MG63 (cell line): ENCODE data around the gene CHN2. TPM values are rescaled to one million over a fixed set of nuclear protein-coding genes. Genes with fewer than 3 reads are reported as not detected.

Experiments
- DNase-seq: peaks from one replicate; pipeline ENCODE4 v3.0.0-alpha.2; 2020
- H3K27me3 ChIP-seq: fragments of 250-450 bp; sonication (Bioruptor Pico); 2 replicates; pipeline ENCODE4 v1.5.1; 2020; ENCODE audit warnings: mild to moderate bottlenecking, moderate library complexity
- H3K36me3 ChIP-seq: fragments of 250-450 bp; sonication (Bioruptor Pico); 2 replicates; pipeline ENCODE4 v1.5.1; 2020; ENCODE audit warnings: mild to moderate bottlenecking, moderate library complexity
- H3K4me3 ChIP-seq: fragments of 250-450 bp; sonication (Bioruptor Pico); 2 replicates; pipeline ENCODE4 v1.5.1; 2020; ENCODE audit warnings: mild to moderate bottlenecking, moderate library complexity
- H3K9me3 ChIP-seq: fragments of 250-450 bp; sonication (Bioruptor Pico); 2 replicates; pipeline ENCODE4 v1.5.1; 2020; ENCODE audit warnings: mild to moderate bottlenecking, moderate library complexity
- total RNA-seq: library from RNA; depleted of rRNA; stranded (reverse); fragments of >200 nt; shearing (Covaris generic); gene quantifications from 2 replicates; pipeline ENCODE4 v1.2.3, GENCODE V29; 2014; ENCODE audit warnings: low replicate concordance

Gene CHN2
- total RNA-seq, 1 experiment from 2014 or later, result 3.7 TPM

DNA sequence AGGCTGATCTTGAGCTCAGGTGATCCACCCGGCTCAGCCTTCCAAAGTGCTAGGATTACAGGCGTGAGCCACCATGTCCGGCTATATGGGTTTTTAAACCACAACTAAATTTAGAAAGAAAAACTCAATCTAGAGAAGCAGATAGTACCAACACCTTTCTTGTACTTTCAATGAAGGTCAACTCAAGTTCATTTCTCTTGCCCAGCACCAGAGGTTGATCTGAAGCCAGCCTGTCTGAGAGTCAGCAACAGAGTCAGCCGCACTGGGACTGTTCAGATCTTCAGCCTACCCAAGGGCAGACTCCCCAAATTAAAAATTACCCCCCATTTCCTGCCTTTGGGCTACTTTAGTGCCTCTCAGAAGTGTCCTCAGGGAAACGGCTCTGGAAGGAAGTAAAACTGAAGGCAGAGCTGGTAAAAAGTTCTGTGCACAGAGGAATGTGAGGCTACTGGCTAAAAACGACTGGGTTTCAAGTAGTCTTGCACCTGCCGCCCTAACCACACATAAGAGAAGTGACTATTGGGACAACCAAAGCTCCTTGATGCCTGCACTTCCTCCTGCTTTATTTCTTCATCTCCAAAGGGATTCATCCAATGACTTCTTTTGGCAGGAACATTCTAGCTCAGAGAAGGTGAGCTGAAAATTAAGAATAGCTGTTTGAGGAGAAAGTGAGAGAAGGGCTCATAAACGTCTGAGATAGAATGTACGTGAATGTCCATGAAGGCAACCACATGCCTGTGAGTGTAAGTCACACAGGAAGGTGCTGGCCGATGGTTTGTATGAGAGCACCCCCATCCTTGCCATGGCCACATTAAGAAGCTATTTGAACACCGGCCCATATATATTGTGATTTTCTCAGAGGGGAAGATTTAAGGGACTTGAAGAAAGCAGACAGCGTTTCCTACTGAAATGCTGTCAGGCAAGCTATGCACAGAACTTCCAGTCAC, 226.7 kb downstream of the CHN2 start:
- DNase-seq, result no peak
- H3K36me3 ChIP-seq, result no peaks in the 10 kb centered on the region
- no peaks in the 10 kb centered on the region for H3K9me3 ChIP-seq
- no peaks in the 10 kb centered on the region for H3K27me3 ChIP-seq
- no peak overlapping the region for H3K4me3 ChIP-seq

DNA sequence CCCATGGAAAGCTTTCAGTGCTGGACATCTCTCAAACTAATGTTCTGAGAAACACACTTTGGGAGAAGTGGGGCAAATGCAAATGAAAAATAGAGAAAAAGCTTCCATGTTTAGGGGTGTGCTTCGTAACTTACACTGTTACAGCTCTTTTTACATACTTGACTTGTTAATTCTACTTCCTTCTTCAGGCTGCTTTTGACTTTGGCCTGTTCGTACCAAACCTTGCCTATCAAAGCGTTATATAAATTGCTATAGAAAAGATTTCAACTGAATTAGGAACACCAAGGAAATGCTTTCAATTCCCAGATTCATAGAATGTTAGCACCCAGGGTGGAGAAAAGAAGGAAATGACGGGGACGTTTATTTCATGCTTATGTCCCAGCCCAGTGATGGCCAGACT, 228.3 kb downstream of the CHN2 start:
- H3K4me3 ChIP-seq, result no peak overlapping the region
- no peaks in the 10 kb centered on the region for H3K9me3 ChIP-seq
- H3K36me3 ChIP-seq, result no peaks in the 10 kb centered on the region

DNA sequence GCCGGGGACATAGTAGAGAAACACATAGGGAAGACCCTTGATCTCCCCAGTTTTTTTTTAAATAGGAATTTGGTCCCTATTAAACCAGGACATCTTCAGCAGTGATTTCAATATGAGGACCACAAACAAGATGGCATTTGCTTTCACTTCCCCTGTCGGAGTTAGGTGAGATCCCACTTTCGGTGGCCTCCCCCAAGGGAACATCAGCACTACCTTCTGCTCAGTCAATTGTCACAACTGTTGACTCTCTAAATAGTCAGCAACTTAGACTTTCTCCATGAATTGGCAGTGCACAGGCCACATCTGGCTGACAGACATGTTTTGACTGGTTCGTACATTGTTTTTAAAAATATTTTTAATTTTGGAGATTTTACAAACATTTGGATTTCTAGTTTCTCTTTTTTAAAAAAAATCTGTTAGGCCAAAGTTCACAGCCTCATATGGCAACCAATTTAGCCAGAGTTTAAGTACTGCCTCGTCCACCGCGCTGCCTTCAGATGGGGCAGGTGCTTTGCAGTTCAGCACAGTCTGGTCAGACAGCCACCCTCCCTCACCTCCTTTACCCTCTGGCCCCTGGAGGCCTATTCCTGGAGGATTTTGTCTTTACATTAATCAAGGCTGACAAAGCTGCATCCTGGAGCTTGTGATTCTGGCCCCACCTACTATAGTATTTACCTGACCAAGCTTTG, 229.9 kb downstream of the CHN2 start:
- Histone ChIP-seq H3K9me3 (no peaks in the 10 kb centered on the region), H3K27me3 (no peaks in the 10 kb centered on the region), H3K36me3 (no peaks in the 10 kb centered on the region), H3K4me3 (no peak overlapping the region)
- DNase-seq, result no peak

More for the DNA sequence above, 228.3 kb downstream of the CHN2 start:
- no peak for DNase-seq
- no peaks in the 10 kb centered on the region for H3K27me3 ChIP-seq

- no peaks in the 10 kb centered on the region for H3K36me3 ChIP-seq
- no peaks in the 10 kb centered on the region for H3K9me3 ChIP-seq
- DNase-seq, result no peak
- no peaks in the 10 kb centered on the region for H3K27me3 ChIP-seq
- H3K4me3 ChIP-seq, result no peak overlapping the region
Observed at GRCh38 chr7:29424984-29425309, 230.4 kb downstream of the CHN2 start.

DNA sequence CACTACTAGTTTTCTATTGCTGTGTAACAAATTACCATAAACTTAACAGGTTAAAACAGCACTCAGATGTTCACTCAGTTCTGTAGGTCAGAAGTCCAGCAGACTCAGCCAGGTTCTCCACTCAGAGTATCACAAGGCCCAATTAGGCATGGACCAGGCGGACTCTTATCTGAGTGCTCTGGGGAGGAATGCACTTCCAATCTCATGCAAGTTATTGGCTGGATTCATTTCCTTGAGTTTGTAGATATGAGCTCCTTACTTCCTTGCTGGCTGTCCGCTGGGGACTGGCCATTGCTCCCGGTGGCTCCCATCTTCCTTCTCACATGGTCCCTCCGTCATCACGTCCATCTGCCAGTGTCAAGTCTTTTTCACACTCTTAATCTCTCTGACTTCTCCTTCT, 232.0 kb downstream of the CHN2 start:
- Histone ChIP-seq H3K4me3 (no peak overlapping the region), H3K36me3 (no peaks in the 10 kb centered on the region), H3K27me3 (no peaks in the 10 kb centered on the region), H3K9me3 (no peaks in the 10 kb centered on the region)
- DNase-seq, result no peak

- DNase-seq, result no peak
- Histone ChIP-seq H3K36me3 (no peaks in the 10 kb centered on the region), H3K4me3 (no peak overlapping the region), H3K9me3 (no peaks in the 10 kb centered on the region), H3K27me3 (no peaks in the 10 kb centered on the region)
Observed at GRCh38 chr7:29429401-29429800, 234.8 kb downstream of the CHN2 start.

- H3K4me3 ChIP-seq, result no peak overlapping the region
- no peaks in the 10 kb centered on the region for H3K36me3 ChIP-seq
- no peaks in the 10 kb centered on the region for H3K9me3 ChIP-seq
- H3K27me3 ChIP-seq, result no peaks in the 10 kb centered on the region
- DNase-seq, result no peak
Observed at GRCh38 chr7:29430279-29430949, 235.8 kb downstream of the CHN2 start.

GRCh38 chr7:29431686-29432085, 237.1 kb downstream of the CHN2 start:
- H3K9me3 ChIP-seq, result no peaks in the 10 kb centered on the region
- DNase-seq, result no peak
- no peak overlapping the region for H3K4me3 ChIP-seq
- H3K36me3 ChIP-seq, result no peaks in the 10 kb centered on the region
- no peaks in the 10 kb centered on the region for H3K27me3 ChIP-seq

DNA sequence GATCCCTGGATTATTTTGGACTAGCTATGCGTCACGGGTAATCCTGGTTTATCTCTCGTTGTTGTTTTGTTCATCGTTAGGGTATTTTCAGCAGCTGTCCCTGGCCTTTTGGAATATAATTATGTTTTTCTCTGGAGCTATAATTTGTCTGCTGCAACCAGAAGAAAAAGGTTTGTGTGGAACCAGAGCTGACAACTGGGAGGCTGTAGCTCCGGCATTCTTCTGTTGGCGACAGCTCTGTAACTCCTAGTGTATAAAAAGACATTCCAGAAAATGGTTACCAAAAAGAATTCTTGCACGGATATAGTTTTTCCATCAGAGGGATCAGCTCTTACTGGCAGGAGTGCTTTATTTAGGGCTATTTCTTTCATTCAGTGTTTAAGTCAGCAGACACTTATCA, 238.1 kb downstream of the CHN2 start:
- no peak overlapping the region for H3K4me3 ChIP-seq
- H3K36me3 ChIP-seq, result no peaks in the 10 kb centered on the region
- DNase-seq, result no peak
- no peaks in the 10 kb centered on the region for H3K9me3 ChIP-seq
- no peaks in the 10 kb centered on the region for H3K27me3 ChIP-seq

DNA sequence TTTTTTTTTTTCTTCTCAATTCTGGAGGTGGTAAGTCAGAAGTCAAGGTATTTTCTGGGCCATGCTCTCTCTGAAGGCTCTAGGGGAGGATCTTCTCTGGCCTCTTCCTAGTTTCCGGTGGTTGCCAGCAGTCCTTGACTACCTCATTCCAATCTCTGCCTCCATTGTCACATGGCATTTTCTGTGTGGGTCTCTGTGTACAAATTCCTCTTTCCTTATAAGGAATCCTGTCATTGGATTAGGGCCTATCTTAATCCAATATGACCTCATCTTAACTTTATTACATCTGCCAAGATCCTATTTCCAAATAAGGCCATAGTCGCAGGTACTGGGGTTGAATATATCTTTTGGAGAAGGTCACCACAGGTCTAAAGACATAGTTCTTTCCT, 239.8 kb downstream of the CHN2 start:
- Histone ChIP-seq H3K36me3 (no peaks in the 10 kb centered on the region), H3K27me3 (0 out of 2 replicates have a peak, but pooled peaks cover 2% of the 10 kb centered on the region), H3K9me3 (no peaks in the 10 kb centered on the region; the same call in 1 of the 2 replicates), H3K4me3 (no peak overlapping the region)
- no peak for DNase-seq

- Histone ChIP-seq H3K4me3 (no peak overlapping the region), H3K27me3 (0 out of 2 replicates have a peak, but pooled peaks cover 2% of the 10 kb centered on the region), H3K36me3 (no peaks in the 10 kb centered on the region), H3K9me3 (no peaks in the 10 kb centered on the region; the same call in 1 of the 2 replicates)
- DNase-seq, result no peak
Observed at GRCh38 chr7:29435167-29435566, 240.6 kb downstream of the CHN2 start.

- no peak for DNase-seq
- Histone ChIP-seq H3K4me3 (no peak overlapping the region), H3K9me3 (no peaks in the 10 kb centered on the region; the same call in 1 of the 2 replicates), H3K27me3 (0 out of 2 replicates have a peak, but pooled peaks cover 2% of the 10 kb centered on the region), H3K36me3 (no peaks in the 10 kb centered on the region)
Observed at GRCh38 chr7:29435902-29436301, 241.3 kb downstream of the CHN2 start.

GRCh38 chr7:29442146-29442545, 247.6 kb downstream of the CHN2 start:
- no peak overlapping the region for H3K4me3 ChIP-seq
- H3K36me3 ChIP-seq, result no peaks in the 10 kb centered on the region
- peak; percentile 66 for DNase-seq
- H3K27me3 ChIP-seq, result peaks cover 2% of the 10 kb centered on the region; the same call in 1 of the 2 replicates
- no peaks in the 10 kb centered on the region; the same call in 1 of the 2 replicates for H3K9me3 ChIP-seq

- DNase-seq, result no peak
- H3K9me3 ChIP-seq, result no peaks in the 10 kb centered on the region; the same call in 1 of the 2 replicates
Observed at GRCh38 chr7:29443552-29443951, 249.0 kb downstream of the CHN2 start.

GRCh38 chr7:29444267-29444666, 249.7 kb downstream of the CHN2 start:
- Histone ChIP-seq H3K36me3 (no peaks in the 10 kb centered on the region), H3K9me3 (no peaks in the 10 kb centered on the region; the same call in 1 of the 2 replicates), H3K27me3 (no peaks in the 10 kb centered on the region; the same call in 1 of the 2 replicates), H3K4me3 (no peak overlapping the region)
- no peak for DNase-seq

More at GRCh38 chr7:29443552-29443951, 249.0 kb downstream of the CHN2 start:
- Histone ChIP-seq H3K27me3 (peaks cover 2% of the 10 kb centered on the region; the same call in 1 of the 2 replicates), H3K4me3 (no peak overlapping the region), H3K36me3 (no peaks in the 10 kb centered on the region)

DNA sequence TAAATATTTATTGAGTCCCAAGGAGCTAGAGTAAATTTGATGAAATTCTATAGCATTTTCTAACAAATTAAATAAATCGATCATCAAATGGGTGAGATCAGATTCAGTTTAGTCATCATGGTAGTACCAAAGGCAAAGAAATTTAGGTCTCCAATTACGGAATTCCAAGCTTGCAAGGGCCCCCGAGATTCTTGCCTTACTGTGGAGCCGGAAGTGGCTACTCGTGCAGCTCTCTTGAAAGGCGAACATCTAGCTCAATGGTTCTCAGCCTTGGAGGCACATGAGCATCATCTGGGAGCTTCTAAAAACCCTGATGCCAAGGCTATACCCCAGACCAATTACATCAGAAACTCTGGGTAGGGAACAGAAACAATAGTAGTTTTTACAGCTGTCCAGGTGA, 251.2 kb downstream of the CHN2 start:
- H3K36me3 ChIP-seq, result no peaks in the 10 kb centered on the region
- H3K4me3 ChIP-seq, result no peak overlapping the region
- H3K27me3 ChIP-seq, result no peaks in the 10 kb centered on the region; the same call in 1 of the 2 replicates
- H3K9me3 ChIP-seq, result no peaks in the 10 kb centered on the region
- no peak for DNase-seq

DNA sequence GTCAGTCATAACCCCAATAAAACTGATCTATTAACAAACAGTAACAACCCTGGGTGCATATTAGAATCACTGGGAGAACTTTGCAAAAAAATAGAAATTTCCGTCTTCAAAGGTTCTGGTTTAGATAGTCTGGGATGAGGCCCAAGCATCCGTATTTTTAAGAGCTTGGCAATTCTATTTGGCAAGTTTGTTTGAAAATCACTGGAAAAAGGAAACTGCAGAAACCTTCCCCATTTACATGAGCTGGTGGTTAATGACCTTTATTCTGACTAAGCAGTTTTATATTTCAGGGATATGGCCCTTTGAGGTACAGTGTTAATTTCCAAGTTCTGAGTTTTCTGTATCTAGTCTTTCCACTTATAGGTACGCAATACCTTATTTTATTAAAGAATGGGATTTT, 253.3 kb downstream of the CHN2 start:
- Histone ChIP-seq H3K36me3 (no peaks in the 10 kb centered on the region), H3K27me3 (no peaks in the 10 kb centered on the region; the same call in 1 of the 2 replicates), H3K9me3 (no peaks in the 10 kb centered on the region), H3K4me3 (no peak overlapping the region)
- no peak for DNase-seq
